ENCODE data around the gene TELO2. TPM values are rescaled to one million over a fixed set of nuclear protein-coding genes. Genes with fewer than 3 reads are reported as not detected.
"Not testable (repeated sequence)": the region's sequence is repeated elsewhere in the genome, so short reads cannot be mapped to it uniquely, and the experiment has no call there.

Gene TELO2
- total RNA-seq, 1 donor from 2014 or later: 110 TPM

- Histone ChIP-seq H3K36me3 (no peaks in the 10 kb centered on the region), H3K27me3 (no peaks in the 10 kb centered on the region), H3K9me3 (no peaks in the 10 kb centered on the region), H3K27ac (peak within 1 kb of the TSS; percentile 83 to 86), H3K4me1 (peaks cover 0 to 18% of the 10 kb centered on the region in 2 donors), H3K4me3 (peak within 1 kb of the TSS; percentile 88 to 89)
- DNase-seq (ENCODE audit: low spot score in 2 of 2): peak; percentile 62 to 94
- TF ChIP-seq CTCF (IDR thresholded peaks at IDR 0.05): no peak
- intact Hi-C loops (cut with DNase I): loop anchor here (1.0 to 2.0 kb wide), 3 partner anchors 18 to 136 kb away; partner anchors contain the start of genes TELO2 and UQCC4
Measured at GRCh38 chr16:1474796-1475551, 18.2 kb upstream of the TELO2 start, which contains the start of gene CLCN7. TSS of gene CLCN7 (minus strand) at chr16:1475028. CDS start at chr16:1474974, 54 bp downstream.

- H3K27ac ChIP-seq: peak overlapping the region; percentile 83 to 86
- intact Hi-C loops (cut with DNase I): loop anchor here (1.0 to 2.0 kb wide), 3 partner anchors 18 to 135 kb away; partner anchors contain the start of genes TELO2 and UQCC4
Measured at GRCh38 chr16:1475552-1476114, 17.5 kb upstream of the TELO2 start.

GRCh38 chr16:1477033-1477432 lies 16.1 kb upstream of the TELO2 start:
- Histone ChIP-seq H3K27ac (no peak overlapping the region), H3K4me1 (peaks cover 0 to 18% of the 10 kb centered on the region in 2 donors), H3K27me3 (no peaks in the 10 kb centered on the region), H3K4me3 (no peak overlapping the region), H3K9me3 (no peaks in the 10 kb centered on the region), H3K36me3 (no peaks in the 10 kb centered on the region)
- intact Hi-C loops (cut with DNase I): no loop called here
- TF ChIP-seq CTCF (IDR thresholded peaks at IDR 0.05): no peak
- DNase-seq (ENCODE audit: low spot score in 2 of 2): no peak

More at GRCh38 chr16:1475552-1476114, 17.5 kb upstream of the TELO2 start:
- no peak for DNase-seq (ENCODE audit: low spot score in 2 of 2)
- H3K9me3 ChIP-seq: no peaks in the 10 kb centered on the region
- peaks cover 0 to 18% of the 10 kb centered on the region in 2 donors for H3K4me1 ChIP-seq
- no peak for TF ChIP-seq CTCF (IDR thresholded peaks at IDR 0.05)
- H3K27me3 ChIP-seq: no peaks in the 10 kb centered on the region
- H3K36me3 ChIP-seq: no peaks in the 10 kb centered on the region
- H3K4me3 ChIP-seq: peak overlapping the region; percentile 88 to 89

DNA sequence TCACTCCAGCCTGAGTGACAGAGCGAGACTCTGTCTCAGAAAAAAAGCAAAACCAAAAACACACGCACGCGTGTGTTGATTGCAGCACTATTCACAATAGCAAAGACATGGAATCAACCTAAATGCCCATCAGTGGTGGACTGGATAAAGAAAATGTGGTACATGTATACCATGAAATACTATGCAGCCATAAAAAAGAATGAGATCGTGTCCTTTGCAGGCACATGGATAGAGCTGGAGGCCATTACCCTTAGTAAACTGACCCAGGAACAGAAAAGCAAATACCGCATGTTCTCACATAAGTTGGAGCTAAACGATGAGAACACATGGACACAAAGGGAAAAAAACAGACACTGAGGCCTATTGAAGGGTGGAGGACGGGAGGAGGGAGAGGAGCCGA lies 14.2 kb upstream of the TELO2 start:
- H3K27me3 ChIP-seq; H3K27ac ChIP-seq; intact Hi-C loops (cut with DNase I); H3K9me3 ChIP-seq; DNase-seq (ENCODE audit: low spot score in 2 of 2); H3K4me3 ChIP-seq; H3K36me3 ChIP-seq: not testable (repeated sequence)
- H3K4me1 ChIP-seq: peaks cover 0 to 11% of the 10 kb centered on the region in 2 donors

DNA sequence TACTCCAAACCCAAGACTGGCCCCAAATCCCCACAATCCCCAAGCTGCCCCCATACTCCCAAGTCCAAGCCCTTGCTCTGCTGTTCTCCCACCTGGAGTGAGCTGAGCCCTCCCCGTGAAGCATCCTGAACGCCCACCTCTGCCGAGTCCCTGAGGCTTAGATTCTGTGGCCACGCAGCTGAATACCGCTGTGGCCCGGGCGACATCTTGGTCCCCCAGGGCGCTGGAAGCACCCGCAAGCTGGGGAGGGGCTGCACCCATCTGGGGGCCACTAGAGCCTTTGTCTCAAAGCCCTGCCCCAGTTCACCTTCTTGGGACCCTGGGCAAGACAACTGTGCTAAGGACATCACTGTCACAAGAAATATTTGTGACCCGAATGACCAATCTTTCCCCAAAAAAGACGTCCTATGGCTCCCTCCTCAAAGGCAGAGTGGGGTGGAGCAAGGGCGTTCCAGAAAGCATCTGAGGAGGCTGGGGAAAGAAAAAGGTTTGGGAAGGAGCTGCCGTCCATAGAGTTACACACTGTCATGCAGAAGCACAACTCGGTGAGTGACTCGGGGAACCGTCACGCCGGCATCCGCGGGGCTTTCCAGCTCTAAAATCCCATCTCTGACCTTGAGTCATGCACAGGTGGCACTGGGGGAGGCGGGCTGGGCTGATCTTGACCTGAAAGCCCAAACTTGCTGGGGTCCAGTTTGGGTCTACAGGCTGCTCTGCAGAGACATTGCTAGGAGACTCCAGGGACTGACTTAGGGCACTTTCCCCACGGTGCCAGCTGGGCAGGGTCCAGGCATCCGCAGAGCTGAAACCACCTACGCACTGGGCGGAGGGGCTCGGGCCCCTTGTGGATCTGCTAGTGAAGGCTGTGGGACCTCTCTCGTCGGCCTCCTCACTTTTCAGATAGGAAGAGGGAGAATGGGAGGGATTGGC lies 11.0 kb upstream of the TELO2 start:
- Histone ChIP-seq H3K27ac (no peak overlapping the region), H3K4me3 (no peak overlapping the region), H3K36me3 (no peaks in the 10 kb centered on the region), H3K9me3 (no peaks in the 10 kb centered on the region), H3K4me1 (no peaks in the 10 kb centered on the region), H3K27me3 (no peaks in the 10 kb centered on the region)
- TF ChIP-seq CTCF (IDR thresholded peaks at IDR 0.05): no peak
- intact Hi-C loops (cut with DNase I): no loop called here
- no peak for DNase-seq (ENCODE audit: low spot score in 2 of 2)
